HPDE6-E6E7 (cell line): ENCODE measurements around the gene LOXL1.
A peak's percentile ranks its signal among the peaks of the same experiment; 100 is the strongest.

ENCODE experiments used
- DNase-seq: peaks from one replicate; pipeline ENCODE4 v3.0.0; 2011; ENCODE audit warnings: missing footprints; ENCODE audit errors: extremely low spot score

LOXL1 gene, protein sequence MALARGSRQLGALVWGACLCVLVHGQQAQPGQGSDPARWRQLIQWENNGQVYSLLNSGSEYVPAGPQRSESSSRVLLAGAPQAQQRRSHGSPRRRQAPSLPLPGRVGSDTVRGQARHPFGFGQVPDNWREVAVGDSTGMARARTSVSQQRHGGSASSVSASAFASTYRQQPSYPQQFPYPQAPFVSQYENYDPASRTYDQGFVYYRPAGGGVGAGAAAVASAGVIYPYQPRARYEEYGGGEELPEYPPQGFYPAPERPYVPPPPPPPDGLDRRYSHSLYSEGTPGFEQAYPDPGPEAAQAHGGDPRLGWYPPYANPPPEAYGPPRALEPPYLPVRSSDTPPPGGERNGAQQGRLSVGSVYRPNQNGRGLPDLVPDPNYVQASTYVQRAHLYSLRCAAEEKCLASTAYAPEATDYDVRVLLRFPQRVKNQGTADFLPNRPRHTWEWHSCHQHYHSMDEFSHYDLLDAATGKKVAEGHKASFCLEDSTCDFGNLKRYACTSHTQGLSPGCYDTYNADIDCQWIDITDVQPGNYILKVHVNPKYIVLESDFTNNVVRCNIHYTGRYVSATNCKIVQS

DNA sequence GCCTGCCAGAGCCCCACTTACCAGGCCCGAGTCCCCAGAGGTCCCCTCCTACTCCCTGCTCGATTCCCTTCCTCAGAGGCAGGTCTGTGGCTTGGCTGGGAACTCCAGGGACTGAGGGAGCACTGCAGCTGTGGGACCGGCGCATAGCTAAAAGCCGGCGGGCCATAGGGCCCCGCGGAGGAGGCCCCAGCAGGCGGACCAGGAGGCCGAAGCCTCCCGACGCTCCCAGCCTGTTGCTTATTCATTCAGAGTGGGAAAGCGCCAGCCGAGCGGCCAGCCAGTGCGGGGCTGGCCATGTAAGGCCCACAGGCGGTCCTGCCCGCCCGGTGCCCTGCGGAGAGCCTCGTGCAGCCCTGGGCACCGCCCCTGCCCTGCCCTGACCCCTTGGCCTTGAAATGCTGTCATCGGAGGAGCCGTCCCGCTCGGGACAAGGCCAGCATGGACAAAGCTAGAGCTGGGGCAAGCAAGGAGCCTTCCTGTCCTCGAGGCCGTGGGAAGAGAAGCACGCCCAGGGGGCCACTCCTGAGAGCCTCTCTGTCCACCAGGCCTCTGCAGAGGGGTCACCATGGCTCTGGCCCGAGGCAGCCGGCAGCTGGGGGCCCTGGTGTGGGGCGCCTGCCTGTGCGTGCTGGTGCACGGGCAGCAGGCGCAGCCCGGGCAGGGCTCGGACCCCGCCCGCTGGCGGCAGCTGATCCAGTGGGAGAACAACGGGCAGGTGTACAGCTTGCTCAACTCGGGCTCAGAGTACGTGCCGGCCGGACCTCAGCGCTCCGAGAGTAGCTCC is at the start of gene LOXL1:
TSS of gene LOXL1 (plus strand) at position 244 of the 784 bp plus-strand sequence. CDS start at position 566, 322 bp downstream.
- peak; percentile 76 for DNase-seq

- no peak for DNase-seq
Measured at GRCh38 chr15:73879426-73879825, 46.8 kb upstream of the LOXL1 start.

- DNase-seq, result no peak
Measured at GRCh38 chr15:73881579-73882320, 44.5 kb upstream of the LOXL1 start.

GRCh38 chr15:73882761-73883419 is 43.4 kb upstream of the LOXL1 start:
- no peak for DNase-seq

DNA sequence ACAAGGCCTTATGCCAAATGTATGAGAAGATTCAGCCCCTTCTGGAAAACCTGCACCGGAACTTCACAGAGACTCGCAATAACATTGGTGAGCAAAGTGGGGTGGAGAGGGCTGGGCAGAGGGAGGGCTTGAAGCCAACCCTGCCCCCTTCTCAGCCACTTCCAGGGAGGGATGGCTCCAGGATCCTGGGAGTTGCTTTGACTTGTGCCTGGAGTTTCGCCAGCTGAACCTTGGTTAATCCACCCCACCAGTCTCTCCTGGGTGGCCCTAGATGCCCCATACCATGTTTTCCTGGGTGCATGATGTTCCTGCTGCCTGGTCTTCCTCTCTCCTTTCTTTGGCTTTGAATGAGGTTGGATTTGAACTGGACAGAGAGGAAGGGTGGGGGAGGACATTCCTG is 42.1 kb upstream of the LOXL1 start:
- DNase-seq, result no peak

DNA sequence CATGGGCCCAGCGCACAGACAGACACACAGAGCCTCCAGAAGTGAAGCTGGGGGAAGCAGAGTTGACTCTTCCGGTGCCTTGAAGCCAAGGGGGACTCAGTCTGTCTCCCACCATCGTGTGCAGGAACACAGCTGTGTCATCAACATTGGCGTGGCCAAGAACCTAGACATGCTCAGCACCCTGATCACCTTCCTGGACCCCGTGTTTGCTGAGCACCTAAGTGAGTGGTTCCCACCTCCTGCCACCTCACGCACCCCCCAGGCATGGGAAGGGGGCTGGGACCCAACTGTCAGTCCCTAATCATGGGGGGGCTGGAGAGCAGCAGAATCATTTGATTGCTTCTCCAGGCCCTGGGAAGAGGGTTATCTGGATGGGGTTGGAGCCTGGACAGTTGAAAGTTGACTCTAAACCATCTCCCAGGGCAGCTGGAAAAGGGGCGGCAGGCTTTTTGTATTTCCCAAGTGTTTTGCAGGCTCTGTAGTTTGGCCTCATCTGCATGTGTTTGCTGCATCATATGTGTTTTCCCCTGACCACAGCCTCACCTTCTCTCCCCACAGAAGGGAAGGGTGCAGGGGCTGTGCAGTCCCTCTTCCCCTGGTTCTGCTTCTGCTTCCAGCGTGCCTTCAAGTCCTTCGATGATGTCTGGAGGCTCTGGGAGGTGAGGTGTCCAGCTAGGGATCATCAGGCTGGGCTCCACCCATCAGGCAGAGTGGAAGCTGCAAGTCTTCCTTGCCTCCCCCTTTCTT is 40.1 kb upstream of the LOXL1 start:
- no peak for DNase-seq

DNA sequence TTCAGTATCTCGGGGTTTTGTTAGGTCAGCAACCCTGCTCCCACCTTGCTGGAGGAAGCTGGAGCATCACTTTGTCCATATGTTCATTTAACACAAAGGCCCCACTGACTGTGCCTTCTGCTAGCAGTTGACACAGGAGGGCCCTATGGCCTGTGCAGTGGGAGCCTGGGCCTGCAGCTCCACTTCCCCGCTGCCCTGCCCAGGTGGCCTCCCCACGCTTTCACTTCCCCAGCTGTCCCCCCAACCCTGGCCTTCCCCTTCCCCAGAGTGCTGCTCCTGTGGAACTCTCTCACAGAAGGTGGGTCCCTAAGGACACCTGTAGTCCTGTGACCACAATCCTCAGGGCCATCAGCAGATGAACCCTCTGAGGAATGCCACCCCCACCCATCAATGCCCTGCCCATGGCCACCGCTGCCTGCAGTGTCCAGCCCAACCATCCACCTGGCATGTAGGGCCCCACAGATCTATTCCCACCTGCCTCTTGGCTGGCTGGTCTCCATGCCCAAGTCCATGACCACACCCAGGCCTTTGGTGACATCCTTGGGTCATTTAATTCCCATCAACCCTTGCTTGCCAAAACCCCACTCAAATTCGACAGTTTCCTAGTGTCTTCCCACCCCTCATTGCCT is 39.4 kb upstream of the LOXL1 start:
- no peak for DNase-seq

GRCh38 chr15:73887481-73887880 is 38.8 kb upstream of the LOXL1 start:
- no peak for DNase-seq

GRCh38 chr15:73888224-73889041 is 37.8 kb upstream of the LOXL1 start:
- no peak for DNase-seq

GRCh38 chr15:73889053-73889761 is 37.1 kb upstream of the LOXL1 start:
- no peak for DNase-seq

DNA sequence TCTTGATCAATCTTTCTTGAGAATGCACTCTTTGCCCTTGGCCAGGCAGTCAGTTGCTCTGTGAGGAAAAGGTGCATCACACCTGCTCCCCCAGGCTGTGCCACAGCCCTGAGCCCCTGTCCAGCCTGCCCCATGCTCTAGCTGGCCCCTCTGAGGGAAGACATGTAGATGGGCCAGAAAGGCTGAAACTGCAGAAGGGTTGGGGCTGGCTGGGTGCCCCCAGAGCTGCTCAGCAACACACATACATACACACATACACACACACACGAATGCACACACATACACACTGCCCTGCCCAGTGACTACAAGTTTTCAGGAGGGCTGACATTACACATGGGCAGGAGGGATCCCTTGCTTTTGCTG is 36.5 kb upstream of the LOXL1 start:
- DNase-seq, result no peak

- DNase-seq, result no peak
Measured at GRCh38 chr15:73891328-73892315, 34.6 kb upstream of the LOXL1 start.

DNA sequence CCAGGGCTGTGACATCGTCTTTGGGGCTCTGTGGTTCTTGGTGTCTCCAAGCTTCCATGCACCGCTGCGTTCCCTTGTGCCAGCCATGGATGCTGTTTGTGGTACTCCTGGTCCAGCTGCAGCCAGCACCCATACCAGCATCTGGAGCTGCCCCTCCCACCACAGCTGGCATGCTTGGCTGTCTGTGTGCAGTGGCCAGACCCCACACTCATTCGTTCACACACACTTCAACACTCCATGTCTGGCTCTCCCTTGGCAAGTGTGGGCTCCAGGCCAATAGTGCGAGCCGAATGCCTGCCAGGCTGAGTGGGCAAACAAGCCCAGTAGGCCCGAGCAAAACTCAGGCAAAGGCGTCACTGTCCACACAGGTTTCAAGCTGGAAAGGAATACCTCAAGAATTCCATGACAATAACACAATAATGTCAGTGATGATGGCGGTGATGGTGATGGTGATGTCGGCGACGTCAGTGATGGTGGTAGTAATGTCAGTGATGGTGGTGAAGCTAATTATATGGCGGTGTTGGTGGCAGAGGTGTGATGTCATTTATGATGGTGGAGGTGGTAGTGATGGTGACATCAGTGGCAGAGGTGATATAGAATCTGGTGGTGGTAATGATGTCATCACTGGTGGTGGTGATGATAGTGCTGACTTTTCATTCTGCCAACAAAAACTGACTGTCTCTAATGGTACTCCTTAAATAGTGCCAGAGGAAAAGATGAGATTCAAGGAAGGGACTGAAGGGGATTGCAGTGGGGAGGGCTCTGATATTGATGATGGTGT is 33.6 kb upstream of the LOXL1 start:
- no peak for DNase-seq

- DNase-seq, result no peak
Measured at GRCh38 chr15:73894133-73894814, 32.0 kb upstream of the LOXL1 start.

- peak; percentile 74 for DNase-seq
Measured at GRCh38 chr15:73897441-73898261, 28.6 kb upstream of the LOXL1 start.
